ENCODE data around the gene LAD1.

- TF ChIP-seq SIN3A (IDR thresholded peaks at IDR 0.05; ENCODE audit: borderline replicate concordance, low read depth, low read length) (no peak), PBX3 (IDR thresholded peaks at IDR 0.05) (no peak), EZH2phosphoT487 (IDR thresholded peaks at IDR 0.05; ENCODE audit: borderline replicate concordance, low read depth) (no peak), FOXM1 (IDR thresholded peaks at IDR 0.05; ENCODE audit: low read depth) (no peak), SMC3 (IDR thresholded peaks at IDR 0.05; ENCODE audit: low read depth, low read length) (no peak), MAX (IDR thresholded peaks at IDR 0.05; ENCODE audit: low read depth) (no peak), YY1 (IDR thresholded peaks at IDR 0.05; ENCODE audit: low read depth) (no peak), NFIC (IDR thresholded peaks at IDR 0.05; ENCODE audit: borderline replicate concordance) (no peak), TCF12 (IDR thresholded peaks at IDR 0.05) (no peak), EP300 (IDR thresholded peaks at IDR 0.05; ENCODE audit: borderline replicate concordance in 1 of 2, low read depth in 1 of 2, low read length in 1 of 2) (no peak)
- TF ChIP-seq, protein P1, sequence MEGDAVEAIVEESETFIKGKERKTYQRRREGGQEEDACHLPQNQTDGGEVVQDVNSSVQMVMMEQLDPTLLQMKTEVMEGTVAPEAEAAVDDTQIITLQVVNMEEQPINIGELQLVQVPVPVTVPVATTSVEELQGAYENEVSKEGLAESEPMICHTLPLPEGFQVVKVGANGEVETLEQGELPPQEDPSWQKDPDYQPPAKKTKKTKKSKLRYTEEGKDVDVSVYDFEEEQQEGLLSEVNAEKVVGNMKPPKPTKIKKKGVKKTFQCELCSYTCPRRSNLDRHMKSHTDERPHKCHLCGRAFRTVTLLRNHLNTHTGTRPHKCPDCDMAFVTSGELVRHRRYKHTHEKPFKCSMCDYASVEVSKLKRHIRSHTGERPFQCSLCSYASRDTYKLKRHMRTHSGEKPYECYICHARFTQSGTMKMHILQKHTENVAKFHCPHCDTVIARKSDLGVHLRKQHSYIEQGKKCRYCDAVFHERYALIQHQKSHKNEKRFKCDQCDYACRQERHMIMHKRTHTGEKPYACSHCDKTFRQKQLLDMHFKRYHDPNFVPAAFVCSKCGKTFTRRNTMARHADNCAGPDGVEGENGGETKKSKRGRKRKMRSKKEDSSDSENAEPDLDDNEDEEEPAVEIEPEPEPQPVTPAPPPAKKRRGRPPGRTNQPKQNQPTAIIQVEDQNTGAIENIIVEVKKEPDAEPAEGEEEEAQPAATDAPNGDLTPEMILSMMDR (IDR thresholded peaks at IDR 0.05), result no peak
- TF ChIP-seq, protein P2, sequence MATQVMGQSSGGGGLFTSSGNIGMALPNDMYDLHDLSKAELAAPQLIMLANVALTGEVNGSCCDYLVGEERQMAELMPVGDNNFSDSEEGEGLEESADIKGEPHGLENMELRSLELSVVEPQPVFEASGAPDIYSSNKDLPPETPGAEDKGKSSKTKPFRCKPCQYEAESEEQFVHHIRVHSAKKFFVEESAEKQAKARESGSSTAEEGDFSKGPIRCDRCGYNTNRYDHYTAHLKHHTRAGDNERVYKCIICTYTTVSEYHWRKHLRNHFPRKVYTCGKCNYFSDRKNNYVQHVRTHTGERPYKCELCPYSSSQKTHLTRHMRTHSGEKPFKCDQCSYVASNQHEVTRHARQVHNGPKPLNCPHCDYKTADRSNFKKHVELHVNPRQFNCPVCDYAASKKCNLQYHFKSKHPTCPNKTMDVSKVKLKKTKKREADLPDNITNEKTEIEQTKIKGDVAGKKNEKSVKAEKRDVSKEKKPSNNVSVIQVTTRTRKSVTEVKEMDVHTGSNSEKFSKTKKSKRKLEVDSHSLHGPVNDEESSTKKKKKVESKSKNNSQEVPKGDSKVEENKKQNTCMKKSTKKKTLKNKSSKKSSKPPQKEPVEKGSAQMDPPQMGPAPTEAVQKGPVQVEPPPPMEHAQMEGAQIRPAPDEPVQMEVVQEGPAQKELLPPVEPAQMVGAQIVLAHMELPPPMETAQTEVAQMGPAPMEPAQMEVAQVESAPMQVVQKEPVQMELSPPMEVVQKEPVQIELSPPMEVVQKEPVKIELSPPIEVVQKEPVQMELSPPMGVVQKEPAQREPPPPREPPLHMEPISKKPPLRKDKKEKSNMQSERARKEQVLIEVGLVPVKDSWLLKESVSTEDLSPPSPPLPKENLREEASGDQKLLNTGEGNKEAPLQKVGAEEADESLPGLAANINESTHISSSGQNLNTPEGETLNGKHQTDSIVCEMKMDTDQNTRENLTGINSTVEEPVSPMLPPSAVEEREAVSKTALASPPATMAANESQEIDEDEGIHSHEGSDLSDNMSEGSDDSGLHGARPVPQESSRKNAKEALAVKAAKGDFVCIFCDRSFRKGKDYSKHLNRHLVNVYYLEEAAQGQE (IDR thresholded peaks at IDR 0.05; ENCODE audit: low read depth, low read length), result no peak
- TF ChIP-seq, protein P3, sequence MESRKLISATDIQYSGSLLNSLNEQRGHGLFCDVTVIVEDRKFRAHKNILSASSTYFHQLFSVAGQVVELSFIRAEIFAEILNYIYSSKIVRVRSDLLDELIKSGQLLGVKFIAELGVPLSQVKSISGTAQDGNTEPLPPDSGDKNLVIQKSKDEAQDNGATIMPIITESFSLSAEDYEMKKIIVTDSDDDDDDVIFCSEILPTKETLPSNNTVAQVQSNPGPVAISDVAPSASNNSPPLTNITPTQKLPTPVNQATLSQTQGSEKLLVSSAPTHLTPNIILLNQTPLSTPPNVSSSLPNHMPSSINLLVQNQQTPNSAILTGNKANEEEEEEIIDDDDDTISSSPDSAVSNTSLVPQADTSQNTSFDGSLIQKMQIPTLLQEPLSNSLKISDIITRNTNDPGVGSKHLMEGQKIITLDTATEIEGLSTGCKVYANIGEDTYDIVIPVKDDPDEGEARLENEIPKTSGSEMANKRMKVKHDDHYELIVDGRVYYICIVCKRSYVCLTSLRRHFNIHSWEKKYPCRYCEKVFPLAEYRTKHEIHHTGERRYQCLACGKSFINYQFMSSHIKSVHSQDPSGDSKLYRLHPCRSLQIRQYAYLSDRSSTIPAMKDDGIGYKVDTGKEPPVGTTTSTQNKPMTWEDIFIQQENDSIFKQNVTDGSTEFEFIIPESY (IDR thresholded peaks at IDR 0.05; ENCODE audit: borderline replicate concordance, low read depth), result no peak
Observed at GRCh38 chr1:201411292-201411691, 12.2 kb upstream of the LAD1 start.

Measured in SK-N-SH (cell line).